ENCODE data around the gene LIG1. TPM values are rescaled to one million over a fixed set of nuclear protein-coding genes. Genes with fewer than 3 reads are reported as not detected.

The LIG1 gene
- total and polyA plus RNA-seq, 9 of the 15 experiments (the other 6 are each of a cell fraction or from before 2014, with no cell fraction given) = 9.6 to 114 (median 71.1) TPM

- no peak for TF ChIP-seq NFXL1 (CRISPR knock-in tag; IDR thresholded peaks at IDR 0.05)
- TF ChIP-seq BCOR (IDR thresholded peaks at IDR 0.05) = no peak
- TF ChIP-seq HNRNPL (IDR thresholded peaks at IDR 0.05; ENCODE audit: low read depth, low read length) = no peak
- TF ChIP-seq ZNF23 (CRISPR knock-in tag; IDR thresholded peaks at IDR 0.05) = no peak
Measured at GRCh38 chr19:48111280-48111679, 58.9 kb downstream of the LIG1 start (continued).

DNA sequence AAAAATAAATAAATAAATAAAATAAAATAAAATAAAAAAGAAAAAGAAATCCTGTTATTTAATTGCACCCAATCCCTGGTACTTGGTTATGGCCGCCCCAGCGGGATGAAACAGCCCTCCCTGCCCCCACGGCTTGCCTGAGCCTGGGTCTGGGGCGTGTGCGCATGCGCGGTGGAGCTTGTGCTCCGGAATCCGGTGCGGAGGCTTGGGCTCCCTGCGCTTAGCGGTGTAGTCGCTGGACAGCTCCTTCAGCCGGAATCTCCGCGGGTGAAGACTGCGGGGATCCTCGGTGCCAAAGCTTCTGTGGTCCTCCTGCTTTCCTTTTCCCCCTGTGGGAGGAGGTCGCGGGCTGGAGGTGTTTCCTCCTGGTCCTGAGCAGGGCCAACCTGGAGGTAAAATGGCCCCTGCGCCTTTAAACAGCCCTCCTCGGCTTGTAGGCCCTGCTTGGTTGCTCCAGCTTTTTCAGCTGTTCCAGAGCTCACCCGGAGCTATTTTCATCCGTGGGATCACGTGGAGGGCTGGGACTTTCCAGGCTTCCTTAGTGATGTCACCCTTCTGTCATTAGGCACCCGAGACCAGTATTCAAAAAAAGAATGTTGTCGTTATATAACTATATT, 59.7 kb downstream of the LIG1 start, which contains the start of gene PLA2G4C:
PLA2G4C (minus strand) TSS at position 468 of the 617 bp plus-strand sequence. CDS start 4,288 bp downstream, outside the sequence.
- H3K4me2 ChIP-seq (ENCODE audit: insufficient read depth, low read length) = peak within 1 kb of the TSS; percentile 79
- no peaks in the 10 kb centered on the region for H3K79me2 ChIP-seq (ENCODE audit: control insufficient read depth, insufficient read depth, low read length)
- H3K9ac ChIP-seq (ENCODE audit: insufficient read depth in 1 of 2, low read depth in 2 of 2, low read length in 2 of 2) = peak within 1 kb of the TSS; percentile 55 to 89
- ChIA-PET CTCF (ENCODE audit: low intra/inter-chr PET ratio) (interaction anchor here (0.6 to 1.5 kb wide), 3 partner anchors 17 to 501 kb away, joined by 3 to 4 read pairs (median 4); no protein-coding TSS in a partner anchor), POLR2A (interaction anchor here (0.7 to 1.8 kb wide), 10 partner anchors 8 to 979 kb away, joined by 3 to 8 read pairs (median 4); no protein-coding TSS in a partner anchor)
- H3K9me3 ChIP-seq (replicated peaks; ENCODE audit: control insufficient read depth, insufficient read depth, low read depth, low read length) = no peaks in the 10 kb centered on the region
- H4K20me1 ChIP-seq (replicated peaks; ENCODE audit: control insufficient read depth, insufficient read depth, low read length) = no peaks in the 10 kb centered on the region
- H3K9me1 ChIP-seq (ENCODE audit: control insufficient read depth, insufficient read depth, low read length) = no peaks in the 10 kb centered on the region
- ATAC-seq (peak; percentile 85), DNase-seq (ENCODE audit: extremely low read depth in 1 of 4, low spot score in 3 of 4) (peak; percentile 92 to 97 (median 92)), FAIRE-seq (peak; percentile 86)
- H3K4me3 ChIP-seq = peak within 1 kb of the TSS; percentile 41
- in situ Hi-C loops (cut with MboI) (loop anchor here (25.0 kb wide), 1 partner anchor 2002 kb away; no protein-coding TSS in a partner anchor), intact Hi-C loops (cut with micrococcal nuclease) (no loop called here)
- H3K36me3 ChIP-seq (ENCODE audit: control insufficient read depth, insufficient read depth, low read length) = peaks cover 7% of the 10 kb centered on the region; the same call in 1 of the 3 replicates
- peak within 1 kb of the TSS; percentile 54 for H3K27ac ChIP-seq (ENCODE audit: extremely low read depth, low read depth, low read length)
- H2AFZ ChIP-seq (ENCODE audit: low read depth, low read length) = peak within 1 kb of the TSS; percentile 89
- peaks cover 8 to 13% of the 10 kb centered on the region in 2 experiments; a peak in 4 of 5 replicates for H3K4me1 ChIP-seq (replicated peaks in 1 of 2; ENCODE audit: control insufficient read depth in 2 of 2, insufficient read depth in 2 of 2, low read length in 2 of 2)
- BruUV-seq (replicated peaks) = TSS peak; percentile 81
- 2% methylated on average over 19 of the region's 27 CpGs for WGBS (ENCODE audit: insufficient coverage, low coverage, missing lambda C conversion rate)
- H3K27me3 ChIP-seq (ENCODE audit: control insufficient read depth in 2 of 2, insufficient read depth in 2 of 2, low read length in 2 of 2) = no peaks in the 10 kb centered on the region
- TF ChIP-seq FOSL1 (tag; conservative IDR thresholded peaks at IDR 0.05) (no peak), HLTF (IDR thresholded peaks at IDR 0.05) (no peak), ZBTB9 (CRISPR knock-in tag; IDR thresholded peaks at IDR 0.05) (no peak), JUND (IDR thresholded peaks at IDR 0.05; ENCODE audit: borderline replicate concordance, low read depth, low read length) (peak; percentile 22; the same call in 1 of the 2 replicates), JUND (tag; IDR thresholded peaks at IDR 0.05; ENCODE audit: borderline replicate concordance, low read depth, low read length) (0 out of 3 replicates have a peak, but pooled peaks have one; percentile 17), ARID3A (IDR thresholded peaks at IDR 0.05; ENCODE audit: borderline replicate concordance, low read depth, low read length) (no peak)
- TF ChIP-seq, protein P1, sequence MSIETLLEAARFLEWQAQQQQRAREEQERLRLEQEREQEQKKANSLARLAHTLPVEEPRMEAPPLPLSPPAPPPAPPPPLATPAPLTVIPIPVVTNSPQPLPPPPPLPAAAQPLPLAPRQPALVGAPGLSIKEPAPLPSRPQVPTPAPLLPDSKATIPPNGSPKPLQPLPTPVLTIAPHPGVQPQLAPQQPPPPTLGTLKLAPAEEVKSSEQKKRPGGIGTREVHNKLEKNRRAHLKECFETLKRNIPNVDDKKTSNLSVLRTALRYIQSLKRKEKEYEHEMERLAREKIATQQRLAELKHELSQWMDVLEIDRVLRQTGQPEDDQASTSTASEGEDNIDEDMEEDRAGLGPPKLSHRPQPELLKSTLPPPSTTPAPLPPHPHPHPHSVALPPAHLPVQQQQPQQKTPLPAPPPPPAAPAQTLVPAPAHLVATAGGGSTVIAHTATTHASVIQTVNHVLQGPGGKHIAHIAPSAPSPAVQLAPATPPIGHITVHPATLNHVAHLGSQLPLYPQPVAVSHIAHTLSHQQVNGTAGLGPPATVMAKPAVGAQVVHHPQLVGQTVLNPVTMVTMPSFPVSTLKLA (conservative IDR thresholded peaks at IDR 0.05) = peak; percentile 54 to 80; a peak in 3 of 4 replicates
- TF ChIP-seq, protein P2, sequence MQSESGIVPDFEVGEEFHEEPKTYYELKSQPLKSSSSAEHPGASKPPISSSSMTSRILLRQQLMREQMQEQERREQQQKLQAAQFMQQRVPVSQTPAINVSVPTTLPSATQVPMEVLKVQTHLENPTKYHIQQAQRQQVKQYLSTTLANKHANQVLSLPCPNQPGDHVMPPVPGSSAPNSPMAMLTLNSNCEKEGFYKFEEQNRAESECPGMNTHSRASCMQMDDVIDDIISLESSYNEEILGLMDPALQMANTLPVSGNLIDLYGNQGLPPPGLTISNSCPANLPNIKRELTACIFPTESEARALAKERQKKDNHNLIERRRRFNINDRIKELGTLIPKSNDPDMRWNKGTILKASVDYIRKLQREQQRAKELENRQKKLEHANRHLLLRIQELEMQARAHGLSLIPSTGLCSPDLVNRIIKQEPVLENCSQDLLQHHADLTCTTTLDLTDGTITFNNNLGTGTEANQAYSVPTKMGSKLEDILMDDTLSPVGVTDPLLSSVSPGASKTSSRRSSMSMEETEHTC (IDR thresholded peaks at IDR 0.05) = no peak

All from K562 (cell line).